ENCODE results near the gene POLR2A.

DNA sequence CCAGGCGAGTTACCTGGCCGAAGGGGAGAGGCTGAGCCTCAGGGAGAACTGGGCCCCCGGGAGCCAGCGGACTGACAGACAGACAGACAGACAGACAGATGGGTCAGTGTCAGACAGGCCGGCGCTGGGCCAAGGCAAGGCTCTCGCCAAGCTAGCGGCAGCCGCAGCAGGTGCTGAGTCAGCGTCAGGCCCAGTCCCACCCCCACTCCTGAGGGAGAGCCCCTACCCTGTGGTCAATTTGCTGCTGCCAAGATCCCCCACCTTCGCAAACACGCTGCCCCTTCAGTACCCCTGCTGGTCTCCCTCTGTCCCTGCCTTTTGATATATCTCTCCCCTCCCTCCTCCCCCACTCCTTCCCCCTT is 43.4 kb upstream of the POLR2A start:
- TF ChIP-seq FOS (IDR thresholded peaks at IDR 0.05; ENCODE audit: borderline replicate concordance, insufficient read depth, low read length) = no peak
- no peak for TF ChIP-seq POLR2AphosphoS5 (IDR thresholded peaks at IDR 0.05; ENCODE audit: insufficient read depth, low read depth, low read length)
- TF ChIP-seq EZH2 (IDR thresholded peaks at IDR 0.05; ENCODE audit: borderline replicate concordance, low read depth, low read length, severe bottlenecking) = no peak
- no peak for TF ChIP-seq CTCF (IDR thresholded peaks at IDR 0.05; ENCODE audit: extremely low read depth in 1 of 2, insufficient read depth in 1 of 2, low read depth in 1 of 2, low read length in 2 of 2)
- TF ChIP-seq POLR2A (IDR thresholded peaks at IDR 0.05; ENCODE audit: low read depth, low read length) = no peak
- TF ChIP-seq MYC (IDR thresholded peaks at IDR 0.05; ENCODE audit: low read depth, low read length) = no peak

Measured in endothelial cell of umbilical vein (primary cell).